OCI-LY3 (cell line): Measurements from ENCODE around the gene CDC37.
"Not testable (repeated sequence)": the region's sequence is repeated elsewhere in the genome, so short reads cannot be mapped to it uniquely, and the experiment has no call there.

Experiments used
- H2AFZ ChIP-seq: fragments of 200-600, 300-600 bp; shearing (Covaris generic); 2 replicates; pipeline ENCODE4 v1.6.0; 2014; ENCODE audit warnings: antibody characterized with exemption, low read depth, low read length
- H3K27ac ChIP-seq: fragments of 200-600, 300-600 bp; sonication (generic); 2 replicates; pipeline ENCODE4 v1.5.1; 2014; ENCODE audit warnings: mild to moderate bottlenecking, low read length, moderate library complexity, mixed read lengths
- H3K27me3 ChIP-seq: fragments of 200-600, 300-600 bp; sonication (generic); 2 replicates; pipeline ENCODE4 v1.6.1; 2014; ENCODE audit warnings: low read depth, low read length, mixed read lengths
- H3K36me3 ChIP-seq: fragments of 200-600, 300-600 bp; sonication (generic); replicated peaks from 2 replicates; pipeline ENCODE3; 2014; ENCODE audit warnings: low read depth, low read length, mixed read lengths
- H3K4me1 ChIP-seq: fragments of 300-600, 200-600 bp; sonication (generic); 2 replicates; pipeline ENCODE4 v1.6.1; 2014; ENCODE audit warnings: low read length, mixed read lengths
- H3K4me2 ChIP-seq: fragments of 200-600, 300-600 bp; sonication (generic); 2 replicates; pipeline ENCODE4 v1.6.1; 2014; ENCODE audit warnings: low read length, mixed read lengths
- H3K4me3 ChIP-seq: fragments of 300-600, 200-600 bp; sonication (generic); 2 replicates; pipeline ENCODE4 v1.5.1; 2014; ENCODE audit warnings: antibody characterized with exemption, mild to moderate bottlenecking, low read length, moderate library complexity
- H3K79me2 ChIP-seq: fragments of 300-600, 200-600 bp; shearing (Covaris generic); 2 replicates; pipeline ENCODE4 v1.6.1; 2014; ENCODE audit warnings: mild to moderate bottlenecking, low read length, mixed read lengths
- H3K9ac ChIP-seq: fragments of 300-600, 200-600 bp; shearing (Covaris generic); 2 replicates; pipeline ENCODE4 v1.6.0; 2014; ENCODE audit warnings: mild to moderate bottlenecking, low read length, moderate library complexity
- H3K9me3 ChIP-seq: fragments of 200-600, 300-600 bp; shearing (Covaris generic); 2 replicates; pipeline ENCODE4 v1.6.1; 2014; ENCODE audit warnings: low read length, mixed read lengths; ENCODE audit not compliant: insufficient read depth
- H4K20me1 ChIP-seq: fragments of 200-600, 300-600 bp; sonication (generic); 2 replicates; pipeline ENCODE4 v1.6.1; 2016; ENCODE audit warnings: low read length, mixed read lengths; ENCODE audit not compliant: insufficient read depth
- CTCF ChIP-seq: fragments of 200-600, 300-600 bp; sonication (generic); IDR thresholded peaks from 2 replicates; pipeline ENCODE4 v1.5.1; 2014; ENCODE audit warnings: antibody characterized with exemption, low read length, low read depth
- EZH2phosphoT487 ChIP-seq: fragments of 200-600 bp; shearing (Covaris generic); IDR thresholded peaks from 2 replicates; pipeline ENCODE4 v1.6.1; 2018; ENCODE audit warnings: antibody characterized with exemption, mixed run types, low read depth

Gene CDC37

GRCh38 chr19:10368101-10368803, 35.1 kb downstream of the CDC37 start:
- Histone ChIP-seq H3K27ac (no peak overlapping the region), H3K9ac (no peak overlapping the region), H3K4me1 (peaks cover 21% of the 10 kb centered on the region), H3K4me2 (no peak overlapping the region), H4K20me1 (0 out of 2 replicates have a peak, but pooled peaks cover 7% of the 10 kb centered on the region), H3K27me3 (no peaks in the 10 kb centered on the region), H3K9me3 (no peaks in the 10 kb centered on the region), H3K79me2 (peaks cover 36% of the 10 kb centered on the region), H3K36me3 (peaks cover 67% of the 10 kb centered on the region), H3K4me3 (no peak overlapping the region), H2AFZ (no peak overlapping the region)
- TF ChIP-seq EZH2phosphoT487 (no peak), CTCF (no peak)

- peaks cover 72% of the 10 kb centered on the region for H3K36me3 ChIP-seq
- peaks cover 30% of the 10 kb centered on the region for H3K79me2 ChIP-seq
Measured at GRCh38 chr19:10366950-10367512, 36.3 kb downstream of the CDC37 start.

GRCh38 chr19:10365518-10365917, 37.8 kb downstream of the CDC37 start:
- no peaks in the 10 kb centered on the region for H3K9me3 ChIP-seq
- H4K20me1 ChIP-seq, result 0 out of 2 replicates have a peak, but pooled peaks cover 7% of the 10 kb centered on the region
- peaks cover 27% of the 10 kb centered on the region for H3K79me2 ChIP-seq
- H3K27ac ChIP-seq, result no peak overlapping the region
- H3K9ac ChIP-seq, result no peak overlapping the region
- no peak overlapping the region for H3K4me2 ChIP-seq
- no peaks in the 10 kb centered on the region for H3K27me3 ChIP-seq
- peaks cover 79% of the 10 kb centered on the region for H3K36me3 ChIP-seq
- H3K4me1 ChIP-seq, result peaks cover 12% of the 10 kb centered on the region; the same call in 1 of the 2 replicates
- no peak overlapping the region for H3K4me3 ChIP-seq
- TF ChIP-seq EZH2phosphoT487 (no peak), CTCF (no peak)
- no peak overlapping the region for H2AFZ ChIP-seq

More at GRCh38 chr19:10366950-10367512, 36.3 kb downstream of the CDC37 start:
- not testable (repeated sequence) for H3K4me3 ChIP-seq, H3K4me2 ChIP-seq, H4K20me1 ChIP-seq, H2AFZ ChIP-seq, H3K9me3 ChIP-seq, H3K9ac ChIP-seq, H3K27ac ChIP-seq, H3K27me3 ChIP-seq
- H3K4me1 ChIP-seq, result peaks cover 12% of the 10 kb centered on the region; the same call in 1 of the 2 replicates

- Histone ChIP-seq H3K4me2 (no peak overlapping the region), H3K4me3 (no peak overlapping the region), H2AFZ (no peak overlapping the region), H3K4me1 (peaks cover 12% of the 10 kb centered on the region; the same call in 1 of the 2 replicates), H3K9me3 (no peaks in the 10 kb centered on the region), H4K20me1 (0 out of 2 replicates have a peak, but pooled peaks cover 7% of the 10 kb centered on the region), H3K9ac (no peak overlapping the region), H3K27ac (no peak overlapping the region), H3K36me3 (peaks cover 74% of the 10 kb centered on the region), H3K27me3 (no peaks in the 10 kb centered on the region), H3K79me2 (peaks cover 27% of the 10 kb centered on the region)
- TF ChIP-seq CTCF, result no peak
Measured at GRCh38 chr19:10364644-10365043, 38.7 kb downstream of the CDC37 start.
